AG09309 (cell line): ENCODE measurements around the gene DIPK1A.

ENCODE experiments used
- DNase-seq: peaks from one replicate; pipeline ENCODE4 v3.0.0-alpha.2; 2010; ENCODE audit warnings: low read depth
- H3K4me3 ChIP-seq: 2 replicates; pipeline ENCODE4 v1.5.1; 2011; ENCODE audit warnings: mild to moderate bottlenecking, low read depth, low read length, moderate library complexity; ENCODE audit not compliant: control insufficient read depth
- TF ChIP-seq, protein P1 (sequence below): IDR thresholded peaks from 2 replicates; pipeline ENCODE4 v1.5.1; 2011; ENCODE audit warnings: mild to moderate bottlenecking, low read depth, low read length, inconsistent platforms; ENCODE audit not compliant: insufficient read depth, control insufficient read depth; ENCODE audit errors: missing control alignments

The DIPK1A gene

GRCh38 chr1:92960395-92961130, 699 bp downstream of the DIPK1A start:
- peak overlapping the region; percentile 90 for H3K4me3 ChIP-seq
- peak; percentile 64 for DNase-seq
- TF ChIP-seq, protein P1, sequence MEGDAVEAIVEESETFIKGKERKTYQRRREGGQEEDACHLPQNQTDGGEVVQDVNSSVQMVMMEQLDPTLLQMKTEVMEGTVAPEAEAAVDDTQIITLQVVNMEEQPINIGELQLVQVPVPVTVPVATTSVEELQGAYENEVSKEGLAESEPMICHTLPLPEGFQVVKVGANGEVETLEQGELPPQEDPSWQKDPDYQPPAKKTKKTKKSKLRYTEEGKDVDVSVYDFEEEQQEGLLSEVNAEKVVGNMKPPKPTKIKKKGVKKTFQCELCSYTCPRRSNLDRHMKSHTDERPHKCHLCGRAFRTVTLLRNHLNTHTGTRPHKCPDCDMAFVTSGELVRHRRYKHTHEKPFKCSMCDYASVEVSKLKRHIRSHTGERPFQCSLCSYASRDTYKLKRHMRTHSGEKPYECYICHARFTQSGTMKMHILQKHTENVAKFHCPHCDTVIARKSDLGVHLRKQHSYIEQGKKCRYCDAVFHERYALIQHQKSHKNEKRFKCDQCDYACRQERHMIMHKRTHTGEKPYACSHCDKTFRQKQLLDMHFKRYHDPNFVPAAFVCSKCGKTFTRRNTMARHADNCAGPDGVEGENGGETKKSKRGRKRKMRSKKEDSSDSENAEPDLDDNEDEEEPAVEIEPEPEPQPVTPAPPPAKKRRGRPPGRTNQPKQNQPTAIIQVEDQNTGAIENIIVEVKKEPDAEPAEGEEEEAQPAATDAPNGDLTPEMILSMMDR: peak; percentile 78

GRCh38 chr1:92958203-92958970, 2.9 kb downstream of the DIPK1A start:
- TF ChIP-seq, protein P1: no peak
- H3K4me3 ChIP-seq: no peak overlapping the region
- DNase-seq: no peak

DNA sequence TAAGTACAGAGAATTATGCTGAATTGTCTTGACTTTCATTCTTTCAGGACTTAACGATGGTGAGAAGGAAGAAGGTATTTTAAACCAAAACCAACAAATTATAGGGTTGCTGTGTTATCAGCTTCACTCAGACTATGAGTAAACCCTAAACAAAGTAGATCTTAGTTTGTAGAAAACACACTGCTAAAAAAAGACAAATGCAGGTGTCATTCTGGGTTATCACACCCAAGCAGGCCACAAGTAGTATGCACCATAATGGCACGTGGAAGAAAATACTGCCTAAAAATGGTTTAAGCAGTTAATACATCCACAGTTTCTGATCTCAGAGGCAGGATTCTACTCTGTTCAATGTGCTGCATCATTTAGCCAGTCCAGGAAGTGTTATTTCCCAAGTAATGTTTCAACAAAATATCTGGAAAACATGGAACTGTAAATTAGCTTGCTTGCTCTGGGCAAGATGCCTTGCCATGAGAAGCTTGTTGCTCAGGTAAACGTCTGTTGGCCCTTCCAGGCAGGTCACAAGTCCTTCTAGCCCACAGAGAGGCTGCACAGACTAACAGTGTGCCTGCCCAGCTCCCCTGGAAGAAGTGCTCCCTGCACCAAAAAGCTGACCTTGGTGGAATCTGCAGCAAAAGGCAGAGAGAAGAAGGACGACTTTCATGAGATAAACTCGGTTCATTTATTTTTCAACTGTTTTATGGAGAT, 4.1 kb downstream of the DIPK1A start:
- TF ChIP-seq, protein P1: no peak
- DNase-seq: no peak
- no peak overlapping the region for H3K4me3 ChIP-seq

GRCh38 chr1:92956254-92957029, 4.8 kb downstream of the DIPK1A start:
- H3K4me3 ChIP-seq: no peak overlapping the region
- DNase-seq: no peak
- TF ChIP-seq, protein P1: no peak

GRCh38 chr1:92953491-92953890, 7.8 kb downstream of the DIPK1A start:
- H3K4me3 ChIP-seq: no peak overlapping the region
- DNase-seq: no peak
- TF ChIP-seq, protein P1: no peak

DNA sequence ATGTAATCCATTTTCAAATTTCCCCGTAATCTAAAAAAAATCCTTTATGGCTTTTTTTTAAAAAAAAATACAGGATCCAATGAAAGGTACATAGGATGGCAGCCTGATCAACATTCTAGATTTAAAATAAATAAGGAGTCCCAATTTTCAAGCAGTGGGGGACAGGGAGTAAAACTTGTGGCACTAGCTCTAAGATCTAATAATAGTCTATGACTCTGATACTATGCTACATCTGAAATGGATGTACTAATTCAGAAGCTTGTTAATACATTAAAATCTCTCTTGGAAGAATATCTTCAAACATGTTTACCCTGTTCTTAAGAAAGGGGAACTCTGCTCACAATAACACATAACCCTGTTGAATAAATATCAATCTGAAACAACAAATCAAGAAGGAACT, 8.5 kb downstream of the DIPK1A start:
- TF ChIP-seq, protein P1: no peak
- no peak overlapping the region for H3K4me3 ChIP-seq
- DNase-seq: no peak
